ENCODE measurements around the gene THADA.

DNA sequence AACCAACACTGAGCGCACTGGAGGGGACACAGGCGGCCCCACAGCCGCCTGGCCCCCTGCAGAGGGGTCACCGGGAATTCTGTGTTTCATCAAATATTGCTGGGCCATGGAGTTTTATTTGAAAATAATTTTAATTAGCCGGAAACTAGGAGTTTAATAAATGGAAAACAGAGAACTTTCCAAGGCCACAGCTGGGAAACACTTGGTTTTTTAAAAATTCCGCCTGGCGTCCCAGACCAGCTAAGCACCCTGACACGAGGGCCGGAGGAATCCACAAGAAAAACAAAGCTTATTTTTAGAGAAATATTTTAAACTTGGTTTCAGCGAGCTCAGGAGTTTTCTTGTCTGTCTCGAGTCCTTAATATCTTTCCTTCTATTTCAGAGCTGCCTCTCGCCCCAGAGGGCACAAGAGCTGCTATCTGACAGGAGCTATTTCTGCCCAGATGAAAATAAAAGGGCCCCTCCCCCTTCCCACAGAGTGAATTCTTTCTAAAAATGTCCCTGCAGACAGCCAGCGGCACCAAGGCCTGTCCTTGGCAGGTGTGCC, 377.6 kb downstream of the THADA start:
- TF ChIP-seq, protein P1, sequence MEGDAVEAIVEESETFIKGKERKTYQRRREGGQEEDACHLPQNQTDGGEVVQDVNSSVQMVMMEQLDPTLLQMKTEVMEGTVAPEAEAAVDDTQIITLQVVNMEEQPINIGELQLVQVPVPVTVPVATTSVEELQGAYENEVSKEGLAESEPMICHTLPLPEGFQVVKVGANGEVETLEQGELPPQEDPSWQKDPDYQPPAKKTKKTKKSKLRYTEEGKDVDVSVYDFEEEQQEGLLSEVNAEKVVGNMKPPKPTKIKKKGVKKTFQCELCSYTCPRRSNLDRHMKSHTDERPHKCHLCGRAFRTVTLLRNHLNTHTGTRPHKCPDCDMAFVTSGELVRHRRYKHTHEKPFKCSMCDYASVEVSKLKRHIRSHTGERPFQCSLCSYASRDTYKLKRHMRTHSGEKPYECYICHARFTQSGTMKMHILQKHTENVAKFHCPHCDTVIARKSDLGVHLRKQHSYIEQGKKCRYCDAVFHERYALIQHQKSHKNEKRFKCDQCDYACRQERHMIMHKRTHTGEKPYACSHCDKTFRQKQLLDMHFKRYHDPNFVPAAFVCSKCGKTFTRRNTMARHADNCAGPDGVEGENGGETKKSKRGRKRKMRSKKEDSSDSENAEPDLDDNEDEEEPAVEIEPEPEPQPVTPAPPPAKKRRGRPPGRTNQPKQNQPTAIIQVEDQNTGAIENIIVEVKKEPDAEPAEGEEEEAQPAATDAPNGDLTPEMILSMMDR (IDR thresholded peaks at IDR 0.05) = no peak
- TF ChIP-seq POLR2A (IDR thresholded peaks at IDR 0.05) (no peak), EP300 (IDR thresholded peaks at IDR 0.05) (no peak)

Data from upper lobe of left lung (tissue), 4 donors.